ENCODE results near the gene CINP. TPM values are rescaled to one million over a fixed set of nuclear protein-coding genes. Genes with fewer than 3 reads are reported as not detected.

Gene CINP
- total and polyA plus RNA-seq, 2 donors from 2014 or later: 32.1 to 49.3 TPM

DNA sequence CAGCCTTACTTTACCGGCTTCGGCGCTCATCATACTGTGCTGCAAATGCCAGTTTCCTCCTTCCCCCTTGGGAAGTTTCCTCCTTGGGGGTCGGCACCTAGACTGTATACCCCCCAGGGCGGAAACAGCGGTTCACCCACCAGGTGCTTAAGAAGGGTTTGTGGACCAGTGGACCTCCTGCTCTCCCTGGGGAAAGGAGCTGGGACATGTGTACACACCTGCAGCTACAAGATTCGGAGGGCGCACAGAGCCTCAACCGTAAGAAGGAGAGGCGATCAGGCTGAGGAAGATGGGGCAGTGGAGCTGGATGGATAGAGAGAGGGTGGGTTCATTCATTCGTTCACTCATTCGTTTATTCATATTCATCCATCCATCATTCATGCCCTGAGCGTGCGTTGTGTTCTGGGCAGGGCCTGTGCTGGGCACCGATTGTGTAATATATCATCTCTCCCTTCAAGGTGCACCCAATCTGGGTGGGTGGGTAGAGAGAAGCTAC is 43.9 kb downstream of the CINP start:
- Histone ChIP-seq H3K9me3 (ENCODE audit: control insufficient read depth in 2 of 3, insufficient read depth in 1 of 3, low read length in 3 of 3) (no peaks in the 10 kb centered on the region), H3K36me3 (ENCODE audit: control insufficient read depth in 2 of 3, insufficient read depth in 3 of 3, low read length in 3 of 3) (no peaks in the 10 kb centered on the region), H3K4me1 (ENCODE audit: control insufficient read depth in 2 of 3, insufficient read depth in 2 of 3, low read depth in 1 of 3, low read length in 3 of 3) (peaks cover 0 to 20% (median 19%) of the 10 kb centered on the region in 3 donors), H3K4me3 (ENCODE audit: low read length in 3 of 3) (peak overlapping the region; percentile 77 to 90 (median 87)), H3K27me3 (ENCODE audit: control insufficient read depth, insufficient read depth, low read length) (no peaks in the 10 kb centered on the region), H3K27ac (ENCODE audit: low read depth in 2 of 2, low read length in 2 of 2) (peak overlapping the region; percentile 89 to 96), H3K9ac (ENCODE audit: low read length in 3 of 3) (peak overlapping the region; percentile 85 to 98 (median 93))
- TF ChIP-seq CTCF (IDR thresholded peaks at IDR 0.05; ENCODE audit: borderline replicate concordance, extremely low read depth, insufficient read depth): no peak
- FAIRE-seq: no peak
- intact Hi-C loops (cut with DNase I): no loop called here
- peak in 2 of 5 donors; percentile 9 to 67 for DNase-seq

DNA sequence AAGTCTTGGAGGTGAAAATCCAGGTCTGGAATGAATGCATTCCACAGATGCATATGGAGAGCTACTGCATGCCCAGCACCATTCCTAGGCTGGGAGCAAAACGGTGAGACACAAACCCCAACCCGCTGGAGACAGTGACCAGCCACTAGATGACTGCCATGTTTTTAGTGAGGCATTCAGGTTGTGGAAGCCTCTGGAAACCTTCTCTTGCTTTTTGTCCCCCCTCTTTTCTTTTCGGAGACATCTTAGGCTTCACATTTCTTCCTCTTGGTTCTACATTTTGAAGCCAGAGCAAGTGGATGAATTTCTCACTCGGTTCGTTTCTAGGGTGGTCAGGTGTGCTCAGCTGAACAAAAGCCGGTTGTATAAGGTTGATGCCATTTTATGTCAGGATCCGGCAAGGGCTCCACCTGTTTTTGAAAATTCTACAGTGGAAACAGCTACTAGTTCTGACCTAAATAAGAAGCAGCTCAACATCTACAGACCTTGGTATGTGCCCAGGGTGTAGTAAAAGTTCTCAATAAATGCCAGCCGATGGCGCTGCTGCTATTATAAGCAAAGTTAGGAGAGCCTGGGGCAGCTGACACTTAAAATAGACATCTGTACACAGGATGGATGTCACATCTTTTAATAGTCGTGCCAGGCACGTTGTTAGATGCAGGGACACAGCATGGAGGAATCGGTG is 45.0 kb downstream of the CINP start:
- H3K9me3 ChIP-seq (ENCODE audit: control insufficient read depth in 2 of 3, insufficient read depth in 1 of 3, low read length in 3 of 3): no peaks in the 10 kb centered on the region
- no peaks in the 10 kb centered on the region for H3K36me3 ChIP-seq (ENCODE audit: control insufficient read depth in 2 of 3, insufficient read depth in 3 of 3, low read length in 3 of 3)
- no peak for TF ChIP-seq CTCF (IDR thresholded peaks at IDR 0.05; ENCODE audit: borderline replicate concordance, extremely low read depth, insufficient read depth)
- DNase-seq (peak in 2 of 5 donors; percentile 30 to 45), FAIRE-seq (no peak)
- peak overlapping the region; percentile 14 to 84 (median 66) for H3K4me3 ChIP-seq (ENCODE audit: low read length in 3 of 3)
- no peaks in the 10 kb centered on the region for H3K27me3 ChIP-seq (ENCODE audit: control insufficient read depth, insufficient read depth, low read length)
- peaks cover 0 to 20% (median 19%) of the 10 kb centered on the region in 3 donors for H3K4me1 ChIP-seq (ENCODE audit: control insufficient read depth in 2 of 3, insufficient read depth in 2 of 3, low read depth in 1 of 3, low read length in 3 of 3)
- H3K9ac ChIP-seq (ENCODE audit: low read length in 3 of 3): peak overlapping the region; percentile 2 to 64 (median 29)
- H3K27ac ChIP-seq (ENCODE audit: low read depth in 2 of 2, low read length in 2 of 2): peak overlapping the region; percentile 74 to 75
- intact Hi-C loops (cut with DNase I): no loop called here

DNA sequence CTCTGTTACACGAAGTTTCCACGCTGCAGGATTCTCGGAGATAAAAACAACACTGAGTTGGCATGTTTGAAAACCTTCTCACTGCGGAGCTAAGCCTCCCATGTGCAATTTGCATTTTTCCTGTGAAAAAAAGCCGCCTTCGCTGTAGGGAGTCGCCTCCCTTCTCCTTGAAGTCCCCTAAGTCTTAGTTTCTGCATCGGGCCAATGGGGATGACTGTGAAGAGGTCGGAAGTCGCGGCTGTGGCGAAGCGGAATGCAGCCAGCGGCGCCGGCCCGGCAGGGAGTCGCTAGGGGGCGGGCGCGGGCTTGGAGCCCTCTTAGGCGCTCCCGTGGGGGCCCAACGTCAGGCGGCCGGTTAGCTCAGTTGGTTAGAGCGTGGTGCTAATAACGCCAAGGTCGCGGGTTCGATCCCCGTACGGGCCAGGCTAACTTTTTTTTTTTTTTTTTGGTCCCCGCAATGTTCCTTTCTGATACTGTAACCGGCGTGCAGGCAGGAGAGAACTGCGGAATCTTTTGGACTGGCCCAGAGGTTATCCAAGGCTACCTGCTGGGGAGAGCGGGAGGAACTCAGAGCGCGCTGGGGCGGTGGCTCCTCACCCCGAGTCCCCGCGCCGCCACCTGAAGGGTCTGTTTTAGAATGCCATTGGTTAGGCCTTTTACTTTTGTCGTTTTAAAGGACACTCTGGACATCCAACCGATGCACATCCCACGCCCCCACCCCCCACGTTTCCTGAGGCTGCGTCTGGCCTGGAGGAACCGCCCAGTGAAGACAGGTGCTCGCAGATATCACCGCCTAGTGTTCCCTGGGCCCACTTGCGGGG is 45.7 kb downstream of the CINP start:
- peak; percentile 90 for TF ChIP-seq CTCF (IDR thresholded peaks at IDR 0.05; ENCODE audit: borderline replicate concordance, extremely low read depth, insufficient read depth)
- FAIRE-seq (no peak), DNase-seq (peak; percentile 96 to 98 (median 96))
- Histone ChIP-seq H3K36me3 (ENCODE audit: control insufficient read depth in 2 of 3, insufficient read depth in 3 of 3, low read length in 3 of 3) (no peaks in the 10 kb centered on the region), H3K9me3 (ENCODE audit: control insufficient read depth in 2 of 3, insufficient read depth in 1 of 3, low read length in 3 of 3) (no peaks in the 10 kb centered on the region), H3K27ac (ENCODE audit: low read depth in 2 of 2, low read length in 2 of 2) (peak overlapping the region; percentile 74 to 75), H3K4me3 (ENCODE audit: low read length in 3 of 3) (peak overlapping the region; percentile 79 to 93 (median 84)), H3K27me3 (ENCODE audit: control insufficient read depth, insufficient read depth, low read length) (no peaks in the 10 kb centered on the region), H3K9ac (ENCODE audit: low read length in 3 of 3) (peak overlapping the region; percentile 67 to 75 (median 73)), H3K4me1 (ENCODE audit: control insufficient read depth in 2 of 3, insufficient read depth in 2 of 3, low read depth in 1 of 3, low read length in 3 of 3) (peaks cover 0 to 20% (median 19%) of the 10 kb centered on the region in 3 donors)
- intact Hi-C loops (cut with DNase I): no loop called here
